Keratinocyte (primary cell): ENCODE data around the gene CD99L2. TPM values are rescaled to one million over a fixed set of nuclear protein-coding genes. Genes with fewer than 3 reads are reported as not detected.

ENCODE experiments used
- DNase-seq: peaks from one replicate; pipeline ENCODE4 v3.0.0-alpha.2; 2011; ENCODE audit warnings: low read depth, missing footprints, low spot score
- FAIRE-seq: peaks from 2 replicates; lab custom pipeline; 2011; peaks lifted over from hg19 to GRCh38; lab: Jason Lieb, UNC
- H2AFZ ChIP-seq: 2 replicates; pipeline ENCODE4 v1.6.0; 2012; ENCODE audit warnings: low read length, control low read depth, inconsistent platforms; ENCODE audit not compliant: control insufficient read depth
- H3K27ac ChIP-seq: 2 replicates; pipeline ENCODE4 v1.5.1; 2011; ENCODE audit warnings: low read length; ENCODE audit not compliant: control insufficient read depth, insufficient read depth
- H3K27me3 ChIP-seq: 3 replicates; pipeline ENCODE4 v1.6.0; 2011; ENCODE audit warnings: low read length; ENCODE audit not compliant: control insufficient read depth, insufficient read depth; ENCODE audit errors: extremely low read depth
- H3K36me3 ChIP-seq, 2 experiments: 2 replicates in 1 of 2; 3 replicates in 1 of 2; pipeline ENCODE4 v1.5.1; 2011; ENCODE audit warnings: low read length in 2 of 2, mild to moderate bottlenecking in 1 of 2; ENCODE audit not compliant: control insufficient read depth in 2 of 2, insufficient read depth in 2 of 2; ENCODE audit errors: extremely low read depth in 1 of 2
- H3K4me1 ChIP-seq: 3 replicates; pipeline ENCODE4 v1.5.1; 2011; ENCODE audit warnings: low read length; ENCODE audit not compliant: control insufficient read depth, insufficient read depth; ENCODE audit errors: extremely low read depth
- H3K4me2 ChIP-seq: 3 replicates; pipeline ENCODE4 v1.6.0; 2011; ENCODE audit warnings: low read depth, low read length; ENCODE audit not compliant: control insufficient read depth, insufficient read depth; ENCODE audit errors: extremely low read depth
- H3K4me3 ChIP-seq, 3 experiments: fragments of 200-600 bp in 1 of 3; sonication (generic) in 1 of 3; 2 replicates in 2 of 3; 3 replicates in 1 of 3; pipeline ENCODE4 v1.5.1; 2011 to 2016; ENCODE audit warnings: low read length in 3 of 3, mild to moderate bottlenecking in 3 of 3, control low read depth in 2 of 3, inconsistent platforms in 1 of 3, low read depth in 1 of 3, mixed read lengths in 1 of 3, mixed run types in 1 of 3, moderate library complexity in 1 of 3; ENCODE audit not compliant: control insufficient read depth in 2 of 3, insufficient read depth in 2 of 3; ENCODE audit errors: extremely low read depth in 1 of 3
- H3K79me2 ChIP-seq: 2 replicates; pipeline ENCODE4 v1.6.0; 2012; ENCODE audit warnings: low read length; ENCODE audit not compliant: control insufficient read depth, insufficient read depth
- H3K9ac ChIP-seq: 3 replicates; pipeline ENCODE4 v1.6.0; 2011; ENCODE audit warnings: low read length; ENCODE audit not compliant: control insufficient read depth, insufficient read depth; ENCODE audit errors: extremely low read depth
- H3K9me1 ChIP-seq: 3 replicates; pipeline ENCODE4 v1.6.0; 2011; ENCODE audit warnings: low read length; ENCODE audit not compliant: control insufficient read depth, insufficient read depth; ENCODE audit errors: extremely low read depth
- H3K9me3 ChIP-seq: 2 replicates; pipeline ENCODE4 v1.5.1; 2012; ENCODE audit warnings: low read depth, low read length; ENCODE audit not compliant: control insufficient read depth
- H4K20me1 ChIP-seq: 3 replicates; pipeline ENCODE4 v1.6.0; 2011; ENCODE audit warnings: low read length; ENCODE audit not compliant: control insufficient read depth, insufficient read depth; ENCODE audit errors: extremely low read depth
- CTCF ChIP-seq, 3 experiments: IDR thresholded peaks in 1 of 3; conservative IDR thresholded peaks in 1 of 3; optimal IDR thresholded peaks in 1 of 3; 2 replicates in 2 of 3; 3 replicates in 1 of 3; pipeline versions ENCODE3 to v1.5.1; 2011; ENCODE audit warnings: low read length in 3 of 3, mild to moderate bottlenecking in 3 of 3, moderate library complexity in 2 of 3, control low read depth in 1 of 3, inconsistent platforms in 1 of 3; ENCODE audit not compliant: insufficient read depth in 2 of 3; ENCODE audit errors: extremely low read depth in 1 of 3
- EZH2 ChIP-seq: IDR thresholded peaks from one replicate; pipeline ENCODE4 v1.6.1; 2012; ENCODE audit warnings: inconsistent platforms, mild to moderate bottlenecking, low read length, moderate library complexity
- dilution Hi-C: fragments of 300-500 bp; cut with MboI; formaldehyde crosslinking; loops from one replicate; pipeline ENCODE4 v1.7.0; 2020; ENCODE audit warnings: low sequenced_read_pairs; ENCODE audit not compliant: extremely low pct_ligation_motif_present
- polyA plus RNA-seq, 5 experiments: library from polyadenylated mRNA; depleted of rRNA in 3 of 5; stranded (reverse) in 3 of 5; stranded (forward) in 1 of 5; unstranded in 1 of 5; fragments of >200 nt; gene quantifications; 1 replicate in 1 of 5; 2 replicates in 3 of 5; 3 replicates in 1 of 5; pipeline versions ENCODE4 v1.2.1 to v1.2.3, GENCODE V29; 2011 to 2012; ENCODE audit warnings: missing spikeins in 2 of 5, low read depth in 1 of 5, low replicate concordance in 1 of 5

The CD99L2 gene
- polyA plus RNA-seq, 1 donor (not counting 4 experiments of a cell fraction or from before 2014, with no cell fraction given) = 14.4 TPM

GRCh38 chrX:150856101-150856500 lies 42.4 kb downstream of the CD99L2 start:
- H4K20me1 ChIP-seq = no peaks in the 10 kb centered on the region
- H3K27ac ChIP-seq = peak overlapping the region; percentile 42

GRCh38 chrX:150854856-150855255 lies 43.6 kb downstream of the CD99L2 start:
- Histone ChIP-seq H2AFZ (no peak overlapping the region), H3K9ac (no peak overlapping the region), H3K27ac (no peak overlapping the region), H3K36me3 (no peaks in the 10 kb centered on the region), H3K79me2 (peaks cover 3% of the 10 kb centered on the region), H3K9me1 (no peaks in the 10 kb centered on the region), H3K4me2 (no peak overlapping the region), H3K4me3 (no peak overlapping the region), H3K27me3 (no peaks in the 10 kb centered on the region), H3K4me1 (peaks cover 17% of the 10 kb centered on the region), H3K9me3 (no peaks in the 10 kb centered on the region), H4K20me1 (no peaks in the 10 kb centered on the region)
- FAIRE-seq (peak; percentile 44), DNase-seq (no peak)
- TF ChIP-seq CTCF (optimal IDR thresholded peaks at IDR 0.05 in 1 of 3, IDR thresholded peaks at IDR 0.05 in 1 of 3, conservative IDR thresholded peaks at IDR 0.05 in 1 of 3; ENCODE audit: extremely low read depth in 1 of 3, insufficient read depth in 2 of 3, low read length in 3 of 3) (no peak), EZH2 (no peak)
- dilution Hi-C loops = no loop called here

More at GRCh38 chrX:150856101-150856500, 42.4 kb downstream of the CD99L2 start:
- Histone ChIP-seq H3K4me3 (no peak overlapping the region), H3K36me3 (no peaks in the 10 kb centered on the region), H3K27me3 (no peaks in the 10 kb centered on the region), H3K4me1 (peaks cover 11% of the 10 kb centered on the region), H3K79me2 (peaks cover 3% of the 10 kb centered on the region), H3K9ac (no peak overlapping the region), H3K4me2 (no peak overlapping the region), H3K9me1 (no peaks in the 10 kb centered on the region), H2AFZ (no peak overlapping the region), H3K9me3 (no peaks in the 10 kb centered on the region)
- dilution Hi-C loops = no loop called here
- FAIRE-seq (peak; percentile 74), DNase-seq (no peak)
- TF ChIP-seq CTCF (optimal IDR thresholded peaks at IDR 0.05 in 1 of 3, IDR thresholded peaks at IDR 0.05 in 1 of 3, conservative IDR thresholded peaks at IDR 0.05 in 1 of 3; ENCODE audit: extremely low read depth in 1 of 3, insufficient read depth in 2 of 3, low read length in 3 of 3) = no peak
- TF ChIP-seq EZH2 = no peak
